Adipocyte (in vitro differentiated cells): ENCODE data around the gene BTBD2.
A peak's percentile ranks its signal among the peaks of the same experiment; 100 is the strongest.
"Not testable (repeated sequence)": the region's sequence is repeated elsewhere in the genome, so short reads cannot be mapped to it uniquely, and the experiment has no call there.

ENCODE experiments used
- DNase-seq: peaks from one replicate; pipeline ENCODE4 v3.0.0-alpha.2; 2015; ENCODE audit warnings: low read depth
- H3K27me3 ChIP-seq: replicated peaks from 2 replicates; pipeline ENCODE4 v1.7.0; 2013; ENCODE audit warnings: mild to moderate bottlenecking, low read length, moderate library complexity; ENCODE audit not compliant: control insufficient read depth, insufficient read depth
- H3K36me3 ChIP-seq: 2 replicates; pipeline ENCODE4 v1.7.0; 2013; ENCODE audit warnings: low read length, mild to moderate bottlenecking, moderate library complexity; ENCODE audit not compliant: control insufficient read depth, insufficient read depth, severe bottlenecking
- H3K4me1 ChIP-seq: 2 replicates; pipeline ENCODE4 v1.7.0; 2013; ENCODE audit warnings: mild to moderate bottlenecking, low read length, moderate library complexity; ENCODE audit not compliant: control insufficient read depth, insufficient read depth
- H3K4me3 ChIP-seq: 2 replicates; pipeline ENCODE4 v1.7.0; 2013; ENCODE audit warnings: mild to moderate bottlenecking, low read length, moderate library complexity
- H3K9ac ChIP-seq: 2 replicates; pipeline ENCODE4 v1.7.0; 2013; ENCODE audit warnings: mild to moderate bottlenecking, low read length, moderate library complexity
- H3K9me3 ChIP-seq: 2 replicates; pipeline ENCODE4 v1.7.0; 2013; ENCODE audit warnings: mild to moderate bottlenecking, low read length, moderate library complexity; ENCODE audit not compliant: control insufficient read depth

Gene BTBD2

DNA sequence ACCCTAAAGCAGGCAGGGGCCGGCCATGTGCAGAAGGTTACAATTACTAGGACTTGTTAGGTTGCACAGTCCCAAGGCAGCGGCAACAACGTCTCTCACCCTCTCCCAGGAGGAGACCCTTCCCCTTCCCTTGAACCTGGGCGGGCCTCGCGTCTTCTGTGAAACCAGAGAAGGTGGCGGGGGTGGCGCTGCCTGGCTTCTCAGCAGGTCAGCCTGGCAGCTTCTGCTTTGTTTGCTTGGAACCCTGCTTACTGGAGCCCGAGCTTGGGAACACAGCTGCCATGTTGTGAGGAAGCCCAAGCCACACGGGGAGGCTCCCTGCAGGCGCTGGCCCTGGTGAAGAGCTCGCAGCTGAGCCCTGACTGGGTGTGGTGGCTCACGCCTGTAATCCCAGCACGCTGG is 20.1 kb upstream of the BTBD2 start:
- H3K27me3 ChIP-seq: no peaks in the 10 kb centered on the region
- H3K9ac ChIP-seq: no peak overlapping the region
- peaks cover 17% of the 10 kb centered on the region for H3K4me1 ChIP-seq
- no peak for DNase-seq
- peaks cover 31% of the 10 kb centered on the region for H3K36me3 ChIP-seq
- peaks cover 8% of the 10 kb centered on the region for H3K9me3 ChIP-seq
- no peak overlapping the region for H3K4me3 ChIP-seq

GRCh38 chr19:2034729-2035589 is 19.4 kb upstream of the BTBD2 start:
- Histone ChIP-seq H3K4me1 (peaks cover 15% of the 10 kb centered on the region), H3K9me3 (peaks cover 8% of the 10 kb centered on the region), H3K4me3 (no peak overlapping the region), H3K27me3 (no peaks in the 10 kb centered on the region), H3K9ac (no peak overlapping the region), H3K36me3 (peaks cover 25% of the 10 kb centered on the region)
- peak; percentile 57 for DNase-seq

DNA sequence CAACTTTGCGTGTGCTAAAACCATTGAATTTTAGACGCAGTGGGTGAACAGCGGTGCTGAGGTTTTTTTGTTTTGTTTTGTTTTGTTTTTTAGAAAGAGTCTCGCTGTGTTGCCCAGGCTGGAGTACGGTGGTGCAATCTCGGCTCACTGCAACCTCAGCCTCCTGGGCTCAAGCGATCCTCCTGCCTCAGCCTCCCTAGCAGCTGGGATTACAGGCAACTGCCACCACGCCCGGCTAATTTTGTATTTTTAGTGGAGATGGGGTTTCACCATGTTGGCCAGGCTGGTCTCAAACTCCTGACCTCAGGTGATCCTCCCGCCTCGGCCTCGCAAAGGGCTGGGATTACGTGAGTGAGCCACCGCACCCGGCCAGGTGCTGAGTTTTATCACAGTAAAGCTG is 18.7 kb upstream of the BTBD2 start:
- not testable (repeated sequence) for DNase-seq, H3K4me3 ChIP-seq, H3K9me3 ChIP-seq, H3K9ac ChIP-seq, H3K27me3 ChIP-seq
- peaks cover 15% of the 10 kb centered on the region for H3K4me1 ChIP-seq
- peaks cover 18% of the 10 kb centered on the region for H3K36me3 ChIP-seq

- H3K9me3 ChIP-seq: peaks cover 8% of the 10 kb centered on the region
- no peak overlapping the region for H3K4me3 ChIP-seq
- H3K4me1 ChIP-seq: peaks cover 16% of the 10 kb centered on the region
- no peak for DNase-seq
- H3K9ac ChIP-seq: no peak overlapping the region
- peaks cover 14% of the 10 kb centered on the region for H3K36me3 ChIP-seq
- H3K27me3 ChIP-seq: no peaks in the 10 kb centered on the region
Measured at GRCh38 chr19:2033825-2034159, 18.3 kb upstream of the BTBD2 start.

GRCh38 chr19:2033115-2033824 is 17.8 kb upstream of the BTBD2 start:
- Histone ChIP-seq H3K9ac (no peak overlapping the region), H3K27me3 (no peaks in the 10 kb centered on the region), H3K36me3 (peaks cover 9% of the 10 kb centered on the region), H3K4me3 (no peak overlapping the region), H3K4me1 (peaks cover 21% of the 10 kb centered on the region), H3K9me3 (peaks cover 8% of the 10 kb centered on the region)
- DNase-seq: no peak

- Histone ChIP-seq H3K4me3 (peak overlapping the region; percentile 59), H3K9ac (peak overlapping the region; percentile 86), H3K4me1 (peaks cover 28% of the 10 kb centered on the region), H3K9me3 (peaks cover 8% of the 10 kb centered on the region), H3K36me3 (peaks cover under 1% of the 10 kb centered on the region), H3K27me3 (no peaks in the 10 kb centered on the region)
- peak; percentile 93 for DNase-seq
Measured at GRCh38 chr19:2032296-2032941, 16.9 kb upstream of the BTBD2 start.

- peaks cover 29% of the 10 kb centered on the region for H3K4me1 ChIP-seq
- H3K4me3 ChIP-seq: peak overlapping the region; percentile 45
- peak; percentile 96 for DNase-seq
- H3K36me3 ChIP-seq: no peaks in the 10 kb centered on the region
- peak overlapping the region; percentile 73 for H3K9ac ChIP-seq
- H3K27me3 ChIP-seq: no peaks in the 10 kb centered on the region
- H3K9me3 ChIP-seq: peaks cover 4% of the 10 kb centered on the region
Measured at GRCh38 chr19:2027361-2027760, 11.8 kb upstream of the BTBD2 start.

GRCh38 chr19:2026770-2027169 is 11.3 kb upstream of the BTBD2 start:
- peaks cover 24% of the 10 kb centered on the region for H3K4me1 ChIP-seq
- H3K9ac ChIP-seq: peak overlapping the region; percentile 73
- no peak for DNase-seq
- H3K4me3 ChIP-seq: peak overlapping the region; percentile 45
- peaks cover 4% of the 10 kb centered on the region for H3K9me3 ChIP-seq
- H3K36me3 ChIP-seq: no peaks in the 10 kb centered on the region
- H3K27me3 ChIP-seq: no peaks in the 10 kb centered on the region

DNA sequence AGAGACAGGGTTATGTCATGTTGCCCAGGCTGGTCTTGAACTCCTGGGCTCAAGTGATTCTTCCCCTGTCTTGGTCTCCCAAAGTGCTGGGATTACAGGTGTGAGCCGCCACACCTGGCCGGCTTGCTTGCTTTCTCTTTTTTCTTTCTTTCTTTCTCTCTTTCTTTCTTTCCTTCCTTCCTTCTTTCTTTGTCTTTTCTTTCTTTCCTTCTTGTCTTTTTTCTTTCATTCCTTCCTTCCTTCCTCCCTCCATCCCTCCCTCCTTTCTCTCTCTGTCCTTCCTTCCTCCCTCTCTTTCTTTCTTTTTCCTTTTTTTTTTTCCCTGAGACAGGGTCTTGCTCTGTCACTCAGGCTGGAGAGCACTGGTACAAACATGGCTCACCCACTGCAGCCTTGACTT is 6.8 kb upstream of the BTBD2 start:
- Histone ChIP-seq H3K27me3 (no peaks in the 10 kb centered on the region), H3K4me3 (no peak overlapping the region), H3K4me1 (peaks cover 6% of the 10 kb centered on the region), H3K36me3 (no peaks in the 10 kb centered on the region), H3K9me3 (peaks cover 4% of the 10 kb centered on the region), H3K9ac (no peak overlapping the region)
- no peak for DNase-seq

- Histone ChIP-seq H3K27me3 (no peaks in the 10 kb centered on the region), H3K9me3 (peaks cover 4% of the 10 kb centered on the region), H3K9ac (no peak overlapping the region), H3K4me3 (no peak overlapping the region), H3K4me1 (no peaks in the 10 kb centered on the region), H3K36me3 (no peaks in the 10 kb centered on the region)
- DNase-seq: no peak
Measured at GRCh38 chr19:2021453-2022140, 6.1 kb upstream of the BTBD2 start.

- DNase-seq: no peak
- Histone ChIP-seq H3K4me1 (peaks cover 5% of the 10 kb centered on the region), H3K36me3 (no peaks in the 10 kb centered on the region), H3K27me3 (no peaks in the 10 kb centered on the region), H3K9ac (no peak overlapping the region), H3K9me3 (no peaks in the 10 kb centered on the region), H3K4me3 (no peak overlapping the region)
Measured at GRCh38 chr19:2018752-2019151, 3.2 kb upstream of the BTBD2 start.
